Neuronal stem cell (in vitro differentiated cells): Measurements from ENCODE around the gene MTX1.
"Not testable (repeated sequence)": the region's sequence is repeated elsewhere in the genome, so short reads cannot be mapped to it uniquely, and the experiment has no call there.

Experiments
- DNase-seq: peaks from one replicate; pipeline ENCODE4 v3.0.0-alpha.2; 2013; ENCODE audit warnings: low spot score
- H2AFZ ChIP-seq: one replicate; pipeline ENCODE4 v1.6.1; 2013; ENCODE audit warnings: mild to moderate bottlenecking, low read length, inconsistent platforms
- H2AK5ac ChIP-seq: 2 replicates; pipeline ENCODE4 v1.6.1; 2013; ENCODE audit warnings: low read depth, mild to moderate bottlenecking, inconsistent platforms, low read length, moderate library complexity, mixed read lengths
- H2BK120ac ChIP-seq: 2 replicates; pipeline ENCODE4 v1.6.1; 2013; ENCODE audit warnings: low read depth, mild to moderate bottlenecking, inconsistent platforms, low read length, moderate library complexity, mixed read lengths
- H2BK12ac ChIP-seq: one replicate; pipeline ENCODE4 v1.6.1; 2013; ENCODE audit warnings: low read length, inconsistent platforms
- H2BK15ac ChIP-seq: 2 replicates; pipeline ENCODE4 v1.6.1; 2013; ENCODE audit warnings: mild to moderate bottlenecking, low read length, inconsistent platforms, mixed read lengths
- H2BK5ac ChIP-seq: one replicate; pipeline ENCODE4 v1.6.1; 2013; ENCODE audit warnings: inconsistent platforms, mild to moderate bottlenecking, low read length, moderate library complexity
- H3K14ac ChIP-seq: one replicate; pipeline ENCODE4 v1.6.1; 2013; ENCODE audit warnings: low read length, inconsistent platforms
- H3K18ac ChIP-seq: 2 replicates; pipeline ENCODE4 v1.6.1; 2013; ENCODE audit warnings: low read length, inconsistent platforms
- H3K23ac ChIP-seq: 2 replicates; pipeline ENCODE4 v1.6.1; 2013; ENCODE audit warnings: low read depth, mild to moderate bottlenecking, mixed read lengths, low read length, inconsistent platforms; ENCODE audit not compliant: poor library complexity
- H3K27ac ChIP-seq: replicated peaks from 3 replicates; pipeline ENCODE4 v1.5.1; 2013; ENCODE audit warnings: low read length, inconsistent platforms
- H3K27me3 ChIP-seq, 3 experiments: 2 replicates each; pipeline ENCODE4 v1.6.1; 2013; ENCODE audit warnings: low read length in 3 of 3, mild to moderate bottlenecking in 2 of 3, inconsistent platforms in 1 of 3, low read depth in 1 of 3, mixed read lengths in 1 of 3, moderate library complexity in 1 of 3; ENCODE audit not compliant: control insufficient read depth in 3 of 3, insufficient read depth in 3 of 3
- H3K36me3 ChIP-seq, 2 donors: replicated peaks in 1 of 2; 2 replicates each; pipeline ENCODE4 v1.6.1; 2013; ENCODE audit warnings: low read length in 2 of 2; ENCODE audit not compliant: control insufficient read depth in 2 of 2, insufficient read depth in 2 of 2
- H3K4ac ChIP-seq: 2 replicates; pipeline ENCODE4 v1.6.1; 2013; ENCODE audit warnings: inconsistent platforms, mild to moderate bottlenecking, low read length, moderate library complexity
- H3K4me1 ChIP-seq, 2 donors: 1 replicate in 1 of 2; 2 replicates in 1 of 2; pipeline ENCODE4 v1.6.1; 2013; ENCODE audit warnings: low read length in 2 of 2, low read depth in 1 of 2; ENCODE audit not compliant: control insufficient read depth in 2 of 2, insufficient read depth in 1 of 2
- H3K4me2 ChIP-seq: one replicate; pipeline ENCODE4 v1.6.1; 2013; ENCODE audit warnings: mild to moderate bottlenecking, low read length, inconsistent platforms; ENCODE audit not compliant: insufficient read depth, poor library complexity, severe bottlenecking
- H3K4me3 ChIP-seq, 2 donors: 2 replicates each; pipeline ENCODE4 v1.5.1; 2013; ENCODE audit warnings: low read length in 2 of 2, mild to moderate bottlenecking in 2 of 2, inconsistent platforms in 1 of 2, moderate library complexity in 1 of 2
- H3K79me1 ChIP-seq: one replicate; pipeline ENCODE4 v1.6.1; 2013; ENCODE audit warnings: low read depth, mild to moderate bottlenecking, inconsistent platforms, low read length, moderate library complexity
- H3K9ac ChIP-seq: one replicate; pipeline ENCODE4 v1.6.1; 2013; ENCODE audit warnings: mild to moderate bottlenecking, low read depth, low read length, inconsistent platforms; ENCODE audit not compliant: poor library complexity
- H3K9me3 ChIP-seq, 2 donors: replicated peaks in 1 of 2; 2 replicates each; pipeline versions ENCODE3 to v1.6.1; 2013; ENCODE audit warnings: low read length in 2 of 2, mild to moderate bottlenecking in 2 of 2, inconsistent platforms in 1 of 2, low read depth in 1 of 2, mixed read lengths in 1 of 2, moderate library complexity in 1 of 2; ENCODE audit not compliant: control insufficient read depth in 2 of 2, insufficient read depth in 1 of 2
- H4K8ac ChIP-seq: one replicate; pipeline ENCODE4 v1.6.1; 2013; ENCODE audit warnings: low read depth, mild to moderate bottlenecking, inconsistent platforms, low read length, moderate library complexity
- H4K91ac ChIP-seq: one replicate; pipeline ENCODE4 v1.6.1; 2013; ENCODE audit warnings: low read length, low read depth, mild to moderate bottlenecking, inconsistent platforms; ENCODE audit not compliant: poor library complexity
- WGBS, 2 donors: extraction: QIAGEN DNeasy Blood & Tissue Kit; methylation state at CpG; one replicate each; pipeline ENCODE4 v1.1.7; 2013; ENCODE audit warnings: missing lambda C conversion rate in 2 of 2, mixed read lengths in 1 of 2; ENCODE audit not compliant: insufficient read length in 2 of 2, insufficient replicate concordance in 1 of 2; ENCODE audit errors: extremely low coverage in 2 of 2; 5-methylcytosine and 5-hydroxymethylcytosine counted together

MTX1 gene

DNA sequence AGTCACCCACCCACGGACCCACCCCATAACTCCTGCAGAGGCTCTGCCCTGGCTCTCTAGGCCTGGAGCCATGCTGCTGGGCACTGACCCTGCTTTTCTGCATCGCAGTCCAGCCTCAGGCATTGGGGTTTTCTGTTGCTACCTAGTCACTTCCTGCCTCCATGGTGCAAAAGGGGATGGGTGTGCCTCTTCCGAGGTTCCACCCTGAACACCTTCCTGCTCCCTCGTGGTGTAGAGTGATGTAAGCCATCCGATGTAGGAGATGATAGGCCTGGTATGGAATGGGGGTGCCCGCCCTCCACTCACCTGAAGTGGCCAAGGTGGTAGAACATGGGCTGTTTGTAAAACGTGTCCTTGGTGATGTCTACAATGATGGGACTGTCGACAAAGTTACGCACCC lies 26.9 kb downstream of the MTX1 start:
- not testable (repeated sequence) for H3K4ac ChIP-seq, DNase-seq, H2BK15ac ChIP-seq, H4K91ac ChIP-seq, H3K4me3 ChIP-seq, H3K79me1 ChIP-seq, H2AFZ ChIP-seq, H3K4me1 ChIP-seq, H3K27ac ChIP-seq, H3K14ac ChIP-seq, H2AK5ac ChIP-seq, H2BK12ac ChIP-seq, H3K27me3 ChIP-seq, H3K9ac ChIP-seq, H3K4me2 ChIP-seq, H2BK5ac ChIP-seq, H3K9me3 ChIP-seq, H3K18ac ChIP-seq, H3K23ac ChIP-seq, H4K8ac ChIP-seq, H2BK120ac ChIP-seq
- H3K36me3 ChIP-seq = peaks cover 5 to 24% of the 10 kb centered on the region in 2 donors
- no CpG with 5 or more reads among the region's 9 CpGs for WGBS, 2 donors

DNA sequence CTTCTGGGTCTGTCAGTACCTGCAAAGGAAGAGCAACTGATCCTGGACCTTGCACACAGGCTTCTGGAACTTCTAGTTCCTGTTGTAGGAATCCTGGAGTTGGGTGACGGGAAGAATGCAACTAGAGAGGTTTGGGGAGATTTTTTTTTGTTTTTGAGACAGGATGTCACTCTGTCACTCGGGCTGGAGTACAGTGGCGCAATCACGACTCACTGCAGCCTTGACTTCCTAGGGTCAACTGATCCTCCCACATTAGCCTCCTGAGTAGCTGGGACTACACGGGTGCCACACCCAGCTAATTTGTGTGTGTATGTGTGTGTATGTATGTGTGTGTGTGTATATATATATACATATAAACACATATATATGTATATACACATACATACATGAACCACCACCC lies 28.0 kb downstream of the MTX1 start:
- H2BK120ac ChIP-seq = no peak overlapping the region
- H2BK12ac ChIP-seq = no peak overlapping the region
- H3K18ac ChIP-seq = no peak overlapping the region
- H3K4me2 ChIP-seq = no peak overlapping the region
- no peak for DNase-seq
- H3K36me3 ChIP-seq = peaks cover 5 to 24% of the 10 kb centered on the region in 2 donors
- no CpG with 5 or more reads among the region's 5 CpGs for WGBS, 2 donors
- H2AK5ac ChIP-seq = no peak overlapping the region
- no peak overlapping the region for H4K8ac ChIP-seq
- no peak overlapping the region for H2BK15ac ChIP-seq
- no peaks in the 10 kb centered on the region for H3K9me3 ChIP-seq
- H4K91ac ChIP-seq = no peak overlapping the region
- no peak overlapping the region for H2BK5ac ChIP-seq
- no peak overlapping the region for H3K23ac ChIP-seq
- no peak overlapping the region for H2AFZ ChIP-seq
- H3K27ac ChIP-seq = no peak overlapping the region
- H3K14ac ChIP-seq = no peak overlapping the region
- H3K4me1 ChIP-seq = no peaks in the 10 kb centered on the region
- no peaks in the 10 kb centered on the region for H3K79me1 ChIP-seq
- H3K4ac ChIP-seq = no peak overlapping the region
- H3K27me3 ChIP-seq = no peaks in the 10 kb centered on the region
- no peak overlapping the region for H3K9ac ChIP-seq
- H3K4me3 ChIP-seq = no peak overlapping the region

DNA sequence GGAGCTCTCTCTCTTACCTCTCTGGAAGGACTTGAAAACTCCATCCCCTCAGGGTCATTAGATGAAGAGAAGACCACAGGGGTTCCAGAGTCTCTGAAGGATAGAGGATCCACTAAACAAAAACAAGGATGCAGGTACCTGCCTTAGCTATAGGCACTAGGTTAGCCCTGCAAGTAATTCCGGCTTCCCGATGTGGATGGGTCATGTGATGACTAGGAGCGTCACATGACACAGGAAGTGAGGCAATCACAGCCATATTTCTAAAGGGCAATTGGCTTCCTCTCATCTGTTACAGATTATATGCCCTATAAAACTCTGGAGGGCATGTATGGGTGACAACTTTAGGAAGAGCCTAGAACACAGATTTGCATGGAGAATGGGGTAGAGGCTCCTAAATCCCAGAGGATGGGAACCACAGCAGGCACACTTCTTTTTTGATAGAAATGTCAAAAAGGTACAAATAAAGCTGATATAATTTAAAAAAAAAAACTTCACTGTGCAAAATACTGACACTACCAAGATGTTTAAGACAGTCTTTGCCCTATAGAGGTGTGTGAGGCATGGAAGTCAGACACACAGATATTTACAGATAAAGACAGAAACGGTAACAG lies 32.7 kb downstream of the MTX1 start:
- Histone ChIP-seq H3K23ac (no peak overlapping the region), H3K79me1 (no peaks in the 10 kb centered on the region), H2AK5ac (no peak overlapping the region), H3K14ac (no peak overlapping the region), H3K4me2 (peak overlapping the region; percentile 43), H2BK15ac (no peak overlapping the region), H3K9me3 (no peaks in the 10 kb centered on the region), H3K18ac (no peak overlapping the region), H4K8ac (no peak overlapping the region), H3K9ac (no peak overlapping the region), H2BK5ac (no peak overlapping the region), H3K36me3 (peaks cover 0 to 18% of the 10 kb centered on the region in 2 donors), H3K4ac (no peak overlapping the region), H2BK120ac (no peak overlapping the region), H2AFZ (peak overlapping the region; percentile 27), H4K91ac (no peak overlapping the region), H3K4me1 (peaks cover 2 to 9% of the 10 kb centered on the region in 2 donors), H3K27me3 (no peaks in the 10 kb centered on the region), H3K4me3 (peak overlapping the region; percentile 36 to 71), H2BK12ac (no peak overlapping the region), H3K27ac (no peak overlapping the region)
- no peak for DNase-seq
- WGBS, 2 donors = no CpG with 5 or more reads among the region's 4 CpGs

- Histone ChIP-seq H3K4me2 (no peak overlapping the region), H2AFZ (no peak overlapping the region), H3K27me3 (no peaks in the 10 kb centered on the region), H3K4ac (no peak overlapping the region), H3K4me1 (peaks cover 2 to 9% of the 10 kb centered on the region in 2 donors), H3K27ac (no peak overlapping the region), H3K9ac (no peak overlapping the region), H3K79me1 (no peaks in the 10 kb centered on the region), H3K18ac (no peak overlapping the region), H2BK5ac (no peak overlapping the region), H4K91ac (no peak overlapping the region), H3K14ac (no peak overlapping the region), H2AK5ac (no peak overlapping the region), H3K4me3 (no peak overlapping the region), H2BK12ac (no peak overlapping the region), H2BK120ac (no peak overlapping the region), H3K23ac (no peak overlapping the region), H4K8ac (no peak overlapping the region), H3K9me3 (no peaks in the 10 kb centered on the region), H3K36me3 (peaks cover 2 to 18% of the 10 kb centered on the region in 2 donors), H2BK15ac (no peak overlapping the region)
- no peak for DNase-seq
- no CpG with 5 or more reads among the region's 4 CpGs for WGBS, 2 donors
These were observed 33.4 kb downstream of the MTX1 start for GRCh38 chr1:155241841-155242264.
